Measurements from ENCODE around the gene TFAP2E. TPM values are rescaled to one million over a fixed set of nuclear protein-coding genes. Genes with fewer than 3 reads are reported as not detected.

The TFAP2E gene
- total RNA-seq: 1.0 TPM in 2 replicates

DNA sequence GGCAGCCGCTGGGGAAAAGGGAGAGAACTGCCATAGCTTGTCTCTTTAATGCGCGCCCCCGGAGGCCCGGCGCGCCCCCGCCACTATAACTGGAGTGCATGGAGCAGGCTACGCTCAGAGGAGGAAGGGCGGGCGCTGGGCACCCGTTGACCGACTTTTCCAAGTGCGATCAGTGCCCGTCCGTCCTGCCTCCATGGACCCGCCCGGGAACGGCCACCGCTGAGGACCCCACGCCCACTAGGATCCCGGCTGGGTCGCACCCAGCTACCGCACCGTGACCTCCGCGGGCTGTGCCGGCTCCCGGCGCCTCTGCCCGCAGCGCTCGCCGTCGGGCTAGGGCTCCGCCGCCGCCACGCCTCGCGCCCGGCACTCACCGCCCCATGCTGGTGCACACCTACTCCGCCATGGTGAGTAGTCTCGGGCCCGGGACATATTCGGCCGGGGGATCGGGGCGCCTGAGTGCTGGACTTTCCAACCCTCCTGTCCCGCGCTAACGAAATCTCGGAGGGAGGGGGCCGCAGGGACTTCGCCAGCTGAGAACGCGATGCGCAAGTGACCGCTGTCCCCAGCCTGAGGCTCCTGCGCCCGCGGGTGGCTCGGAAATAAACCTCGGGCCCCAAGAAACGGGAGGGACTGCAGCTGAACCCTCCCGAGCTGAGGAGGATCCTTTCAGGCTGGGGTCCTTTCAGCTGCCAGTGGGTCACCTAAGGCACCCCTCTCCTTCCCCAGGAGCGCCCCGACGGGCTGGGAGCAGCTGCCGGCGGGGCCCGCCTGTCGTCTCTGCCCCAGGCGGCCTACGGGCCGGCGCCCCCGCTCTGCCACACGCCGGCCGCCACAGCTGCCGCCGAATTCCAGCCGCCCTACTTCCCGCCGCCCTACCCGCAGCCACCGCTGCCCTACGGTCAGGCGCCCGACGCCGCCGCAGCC, at the start of gene TFAP2E:
Gene TFAP2E, plus strand, starts transcription at position 117 of the 927 bp plus-strand sequence. Its CDS starts 264 bp downstream, at position 381.
- peak within 1 kb of the TSS; percentile 64 for H3K4me3 ChIP-seq (ENCODE audit: low read depth, low read length)
- TF ChIP-seq, protein P1, sequence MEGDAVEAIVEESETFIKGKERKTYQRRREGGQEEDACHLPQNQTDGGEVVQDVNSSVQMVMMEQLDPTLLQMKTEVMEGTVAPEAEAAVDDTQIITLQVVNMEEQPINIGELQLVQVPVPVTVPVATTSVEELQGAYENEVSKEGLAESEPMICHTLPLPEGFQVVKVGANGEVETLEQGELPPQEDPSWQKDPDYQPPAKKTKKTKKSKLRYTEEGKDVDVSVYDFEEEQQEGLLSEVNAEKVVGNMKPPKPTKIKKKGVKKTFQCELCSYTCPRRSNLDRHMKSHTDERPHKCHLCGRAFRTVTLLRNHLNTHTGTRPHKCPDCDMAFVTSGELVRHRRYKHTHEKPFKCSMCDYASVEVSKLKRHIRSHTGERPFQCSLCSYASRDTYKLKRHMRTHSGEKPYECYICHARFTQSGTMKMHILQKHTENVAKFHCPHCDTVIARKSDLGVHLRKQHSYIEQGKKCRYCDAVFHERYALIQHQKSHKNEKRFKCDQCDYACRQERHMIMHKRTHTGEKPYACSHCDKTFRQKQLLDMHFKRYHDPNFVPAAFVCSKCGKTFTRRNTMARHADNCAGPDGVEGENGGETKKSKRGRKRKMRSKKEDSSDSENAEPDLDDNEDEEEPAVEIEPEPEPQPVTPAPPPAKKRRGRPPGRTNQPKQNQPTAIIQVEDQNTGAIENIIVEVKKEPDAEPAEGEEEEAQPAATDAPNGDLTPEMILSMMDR (conservative IDR thresholded peaks at IDR 0.05; ENCODE audit: low read depth, low read length): no peak
- no peak for DNase-seq (ENCODE audit: low read depth)

DNA sequence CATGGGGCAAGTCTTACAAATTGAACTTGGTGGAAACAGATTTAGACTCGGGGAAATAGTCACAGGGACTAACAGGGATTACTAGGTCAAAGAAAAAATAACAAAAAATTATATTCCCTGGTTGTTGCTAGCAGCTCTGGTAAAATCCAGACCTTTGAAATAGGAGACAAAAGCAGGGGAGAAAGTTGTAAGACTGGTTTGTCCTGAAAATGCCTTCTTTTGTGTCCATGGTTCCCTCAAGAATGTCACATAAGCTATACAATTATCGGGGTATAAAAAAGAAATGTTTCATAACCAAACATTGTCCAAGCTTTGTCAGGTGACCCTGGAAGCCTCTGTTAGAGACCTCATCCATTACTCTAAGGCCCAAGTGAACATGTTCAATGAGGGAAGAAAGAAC, 49.0 kb upstream of the TFAP2E start:
- TF ChIP-seq, protein P1 (conservative IDR thresholded peaks at IDR 0.05; ENCODE audit: low read depth, low read length): no peak
- no peak for DNase-seq (ENCODE audit: low read depth)
- no peak overlapping the region for H3K4me3 ChIP-seq (ENCODE audit: low read depth, low read length)

DNA sequence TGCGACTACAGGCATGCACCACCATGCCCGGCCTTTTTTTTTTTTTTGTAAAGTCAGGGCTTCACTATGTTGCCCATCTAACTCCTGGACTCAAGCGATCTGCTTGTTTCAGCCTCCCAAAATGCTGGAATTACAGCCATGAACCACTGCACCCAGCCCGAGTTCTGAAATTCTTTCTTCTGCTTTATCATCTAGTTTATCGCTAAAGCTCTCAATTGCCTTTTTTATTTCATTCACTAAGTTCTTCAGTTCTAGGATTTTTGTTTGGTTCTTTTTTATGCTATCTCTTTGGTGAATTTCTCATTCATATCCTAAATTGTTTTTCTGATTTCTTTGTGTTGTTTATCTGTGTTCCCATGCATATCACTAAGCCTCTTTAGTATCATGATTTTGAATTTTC, 42.9 kb upstream of the TFAP2E start:
- TF ChIP-seq, protein P1 (conservative IDR thresholded peaks at IDR 0.05; ENCODE audit: low read depth, low read length): no peak
- DNase-seq (ENCODE audit: low read depth): no peak

DNA sequence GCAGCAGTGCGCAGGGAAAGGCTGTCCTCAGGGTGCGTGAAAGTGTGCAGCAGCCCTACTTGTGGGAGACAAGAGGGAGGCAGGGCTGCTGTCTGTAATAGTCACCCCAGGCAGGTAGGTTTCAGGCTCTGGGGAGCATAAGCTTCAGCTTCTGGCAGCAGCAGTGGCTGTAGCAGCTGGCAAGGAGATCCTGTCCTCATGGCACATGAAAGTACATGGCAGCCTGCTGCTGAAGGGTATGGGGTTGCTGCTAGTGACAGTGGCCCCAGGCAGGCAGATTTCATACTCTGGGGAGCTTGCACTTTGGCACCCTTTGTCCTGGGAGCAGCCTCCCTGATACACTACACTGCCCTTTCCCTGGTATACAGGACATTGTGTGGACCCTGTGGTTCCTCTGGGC, 42.2 kb upstream of the TFAP2E start:
- TF ChIP-seq, protein P1 (conservative IDR thresholded peaks at IDR 0.05; ENCODE audit: low read depth, low read length): no peak
- DNase-seq (ENCODE audit: low read depth): no peak
- no peak overlapping the region for H3K4me3 ChIP-seq (ENCODE audit: low read depth, low read length)

More for the DNA sequence above, 42.9 kb upstream of the TFAP2E start:
- no peak overlapping the region for H3K4me3 ChIP-seq (ENCODE audit: low read depth, low read length)

GRCh38 chr1:35531368-35531767, 41.7 kb upstream of the TFAP2E start:
- TF ChIP-seq, protein P1 (conservative IDR thresholded peaks at IDR 0.05; ENCODE audit: low read depth, low read length): no peak
- no peak for DNase-seq (ENCODE audit: low read depth)
- no peak overlapping the region for H3K4me3 ChIP-seq (ENCODE audit: low read depth, low read length)

GRCh38 chr1:35532497-35533223, 40.5 kb upstream of the TFAP2E start:
- H3K4me3 ChIP-seq (ENCODE audit: low read depth, low read length): no peak overlapping the region
- no peak for DNase-seq (ENCODE audit: low read depth)
- TF ChIP-seq, protein P1 (conservative IDR thresholded peaks at IDR 0.05; ENCODE audit: low read depth, low read length): no peak

Data from epithelial cell of proximal tubule (primary cell).